Tibial nerve (tissue), 4 donors: ENCODE data around the gene MITF.

ENCODE experiments used
- CTCF ChIP-seq, 5 experiments: fragments of 200-600 bp in 3 of 5; fragments of 450-650 bp in 2 of 5; sonication (generic) in 3 of 5; IDR thresholded peaks; one replicate each; pipeline ENCODE4 v1.5.1; 2016 to 2019; ENCODE audit warnings: antibody characterized with exemption in 5 of 5, mild to moderate bottlenecking in 3 of 5, moderate library complexity in 2 of 5
- EP300 ChIP-seq, 2 donors: sonication (generic); formaldehyde crosslinking; IDR thresholded peaks; one replicate each; pipeline ENCODE4 v1.6.1; 2017; ENCODE audit warnings: antibody characterized with exemption in 2 of 2, mild to moderate bottlenecking in 1 of 2
- POLR2A ChIP-seq, 2 donors: fragments of 450-650 bp; IDR thresholded peaks; one replicate each; pipeline ENCODE4 v1.6.1; 2017; ENCODE audit warnings: antibody characterized with exemption in 2 of 2, mild to moderate bottlenecking in 2 of 2, moderate library complexity in 2 of 2

- TF ChIP-seq POLR2A (IDR thresholded peaks at IDR 0.05) (no peak), EP300 (IDR thresholded peaks at IDR 0.05) (no peak), CTCF (IDR thresholded peaks at IDR 0.05) (no peak)
These were observed 90.9 kb downstream of the MITF start for GRCh38 chr3:69830147-69830546.
